HepG2 (cell line): ENCODE data around the gene WASF1. TPM values are rescaled to one million over a fixed set of nuclear protein-coding genes. Genes with fewer than 3 reads are reported as not detected.

ENCODE experiments used
- ADNP ChIP-seq: sonication (generic); formaldehyde crosslinking; IDR thresholded peaks from 2 replicates; pipeline ENCODE4 v1.4.0; 2020; ENCODE audit warnings: missing genetic modification reagents
- BRCA1 ChIP-seq: sonication (generic); formaldehyde crosslinking; IDR thresholded peaks from 2 replicates; pipeline ENCODE4 v1.4.0; 2020; ENCODE audit warnings: missing genetic modification reagents
- EEA1 ChIP-seq: sonication (generic); formaldehyde crosslinking; IDR thresholded peaks from 2 replicates; pipeline ENCODE4 v1.5.1; 2020; ENCODE audit warnings: mild to moderate bottlenecking, missing genetic modification reagents, borderline replicate concordance
- FUBP1 ChIP-seq: sonication (generic); formaldehyde crosslinking; IDR thresholded peaks from 2 replicates; pipeline ENCODE4 v1.5.1; 2020; ENCODE audit warnings: missing genetic modification reagents, mild to moderate bottlenecking, borderline replicate concordance
- HMG20B ChIP-seq: conservative IDR thresholded peaks from 2 replicates; pipeline ENCODE4 v1.6.1; 2016; ENCODE audit warnings: missing genetic modification reagents, missing compliant biosample characterization
- HMGXB3 ChIP-seq: sonication (generic); formaldehyde crosslinking; IDR thresholded peaks from 2 replicates; pipeline ENCODE4 v1.4.0; 2020; ENCODE audit warnings: missing genetic modification reagents, borderline replicate concordance
- KAT2B ChIP-seq: fragments of 150-350 bp; IDR thresholded peaks from 2 replicates; pipeline ENCODE4 v1.6.1; 2014; ENCODE audit warnings: low read depth, low read length, borderline replicate concordance
- MIER3 ChIP-seq: IDR thresholded peaks from 2 replicates; pipeline ENCODE4 v1.6.1; 2016; ENCODE audit warnings: missing compliant biosample characterization, borderline replicate concordance
- NKX3-1 ChIP-seq: sonication (generic); formaldehyde crosslinking; IDR thresholded peaks from 2 replicates; pipeline ENCODE4 v1.5.0; 2020; ENCODE audit warnings: missing genetic modification reagents
- RAD51 ChIP-seq: fragments of 450-650 bp; IDR thresholded peaks from 2 replicates; pipeline ENCODE4 v1.6.1; 2016; ENCODE audit warnings: borderline replicate concordance
- RBAK ChIP-seq: sonication (generic); formaldehyde crosslinking; IDR thresholded peaks from 2 replicates; pipeline ENCODE4 v1.5.1; 2020; ENCODE audit warnings: mild to moderate bottlenecking, missing genetic modification reagents
- SP1 ChIP-seq, 2 experiments: fragments of 450-650 bp in 1 of 2; sonication (generic) in 1 of 2; formaldehyde crosslinking in 1 of 2; IDR thresholded peaks; 2 replicates each; pipeline versions ENCODE4 v1.4.0 to v1.6.1; 2016 to 2020; ENCODE audit warnings: missing genetic modification reagents in 1 of 2
- SRSF4 ChIP-seq: fragments of 200-400 bp; formaldehyde crosslinking; IDR thresholded peaks from one replicate; pipeline ENCODE4 v1.6.1; 2018; ENCODE audit warnings: mild to moderate bottlenecking, low read depth, low read length, moderate library complexity; ENCODE audit not compliant: poor library complexity, severe bottlenecking
- ZBTB21 ChIP-seq: sonication (generic); formaldehyde crosslinking; IDR thresholded peaks from 2 replicates; pipeline ENCODE4 v1.4.0; 2020; ENCODE audit warnings: missing genetic modification reagents
- ZFP62 ChIP-seq: sonication (generic); formaldehyde crosslinking; IDR thresholded peaks from 2 replicates; pipeline ENCODE4 v1.4.0; 2020; ENCODE audit warnings: missing genetic modification reagents
- ZFY ChIP-seq: sonication (generic); formaldehyde crosslinking; IDR thresholded peaks from 2 replicates; pipeline ENCODE4 v1.4.0; 2020; ENCODE audit warnings: missing genetic modification reagents
- ZNF44 ChIP-seq: sonication (generic); formaldehyde crosslinking; IDR thresholded peaks from 2 replicates; pipeline ENCODE4 v1.5.1; 2020; ENCODE audit warnings: mild to moderate bottlenecking, missing genetic modification reagents
- ZNF503 ChIP-seq: sonication (generic); formaldehyde crosslinking; IDR thresholded peaks from 2 replicates; pipeline ENCODE4 v1.4.0; 2020; ENCODE audit warnings: missing genetic modification reagents
- ZNF552 ChIP-seq: sonication (generic); formaldehyde crosslinking; IDR thresholded peaks from 2 replicates; pipeline ENCODE4 v1.9.0; 2022; ENCODE audit warnings: missing genetic modification reagents, mild to moderate bottlenecking, borderline replicate concordance
- polyA plus RNA-seq, 8 experiments: library from polyadenylated mRNA; depleted of rRNA in 3 of 8; stranded (reverse) in 7 of 8; unstranded in 1 of 8; fragments of >200 nt; fragmentation: Illumina TruSeq in 4 of 8; extraction: Trizol in 4 of 8; gene quantifications; 2 replicates each; pipeline versions ENCODE4 v1.2.1 to v1.2.3, GENCODE V29; 2011 to 2016; ENCODE audit warnings: low read depth in 4 of 8, missing spikeins in 1 of 8, mixed read lengths in 1 of 8; ENCODE audit not compliant: insufficient read depth in 1 of 8
- total RNA-seq, 5 experiments: library from RNA; depleted of rRNA; stranded (reverse); fragments of >200 nt; fragmentation: Illumina TruSeq; extraction: Trizol; gene quantifications; 2 replicates each; pipeline ENCODE4 v1.2.3, GENCODE V29; 2016; ENCODE audit warnings: low read depth in 1 of 5

Gene WASF1
- total and polyA plus RNA-seq, 2 of the 13 experiments (the other 11 are each of a cell fraction or from before 2014, with no cell fraction given) = 8.5 to 17.3 TPM

- TF ChIP-seq FUBP1 (no peak), RBAK (CRISPR knock-in tag) (no peak), KAT2B (no peak), BRCA1 (CRISPR knock-in tag) (no peak; the same call in 1 of the 2 replicates), RAD51 (no peak), ZNF552 (CRISPR knock-in tag) (no peak), ZFY (peak; percentile 74), HMG20B (no peak), ZFP62 (CRISPR knock-in tag) (no peak), ZBTB21 (CRISPR knock-in tag) (peak; percentile 3; the same call in 1 of the 2 replicates), ZNF44 (no peak), ADNP (CRISPR knock-in tag) (no peak), MIER3 (no peak), HMGXB3 (CRISPR knock-in tag) (peak; percentile 9; the same call in 1 of the 2 replicates), EEA1 (0 out of 2 replicates have a peak, but pooled peaks have one; percentile 51), ZNF503 (CRISPR knock-in tag) (peak; percentile 62; the same call in 1 of the 2 replicates), NKX3-1 (peak; percentile 71; the same call in 1 of the 2 replicates), SP1 (IDR thresholded peaks at IDR 0.05) (no peak), SP1 (CRISPR knock-in tag; IDR thresholded peaks at IDR 0.05) (peak; percentile 95), SRSF4 (no peak)
Measured at GRCh38 chr6:110179406-110180227, at the start of gene WASF1 (continued).
